Lower leg skin (tissue), 3 donors: ENCODE data around the gene FCN2.

Source experiments
- POLR2A ChIP-seq, 2 donors: fragments of 450-650 bp; IDR thresholded peaks; one replicate each; pipeline ENCODE4 v1.6.1; 2016 to 2017; ENCODE audit warnings: antibody characterized with exemption in 2 of 2, mild to moderate bottlenecking in 1 of 2, moderate library complexity in 1 of 2
- TF ChIP-seq, protein P1 (sequence below), 3 donors: fragments of 450-650 bp; IDR thresholded peaks; one replicate each; pipeline ENCODE4 v1.5.1; 2016; ENCODE audit warnings: antibody characterized with exemption in 3 of 3, mild to moderate bottlenecking in 3 of 3, moderate library complexity in 2 of 3

DNA sequence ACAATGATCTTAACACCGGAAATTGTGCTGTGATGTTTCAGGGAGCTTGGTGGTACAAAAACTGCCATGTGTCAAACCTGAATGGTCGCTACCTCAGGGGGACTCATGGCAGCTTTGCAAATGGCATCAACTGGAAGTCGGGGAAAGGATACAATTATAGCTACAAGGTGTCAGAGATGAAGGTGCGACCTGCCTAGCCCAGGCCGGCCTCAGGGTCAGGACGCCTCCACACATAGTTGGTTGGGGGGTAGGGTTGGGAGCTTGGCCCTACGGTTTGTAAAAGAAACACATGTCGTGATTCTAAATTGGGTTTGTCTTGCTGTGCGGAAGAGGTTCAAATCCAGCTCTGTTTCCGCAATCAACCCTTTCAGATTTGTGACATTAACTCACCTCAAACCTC, 6.6 kb downstream of the FCN2 start:
- TF ChIP-seq, protein P1, sequence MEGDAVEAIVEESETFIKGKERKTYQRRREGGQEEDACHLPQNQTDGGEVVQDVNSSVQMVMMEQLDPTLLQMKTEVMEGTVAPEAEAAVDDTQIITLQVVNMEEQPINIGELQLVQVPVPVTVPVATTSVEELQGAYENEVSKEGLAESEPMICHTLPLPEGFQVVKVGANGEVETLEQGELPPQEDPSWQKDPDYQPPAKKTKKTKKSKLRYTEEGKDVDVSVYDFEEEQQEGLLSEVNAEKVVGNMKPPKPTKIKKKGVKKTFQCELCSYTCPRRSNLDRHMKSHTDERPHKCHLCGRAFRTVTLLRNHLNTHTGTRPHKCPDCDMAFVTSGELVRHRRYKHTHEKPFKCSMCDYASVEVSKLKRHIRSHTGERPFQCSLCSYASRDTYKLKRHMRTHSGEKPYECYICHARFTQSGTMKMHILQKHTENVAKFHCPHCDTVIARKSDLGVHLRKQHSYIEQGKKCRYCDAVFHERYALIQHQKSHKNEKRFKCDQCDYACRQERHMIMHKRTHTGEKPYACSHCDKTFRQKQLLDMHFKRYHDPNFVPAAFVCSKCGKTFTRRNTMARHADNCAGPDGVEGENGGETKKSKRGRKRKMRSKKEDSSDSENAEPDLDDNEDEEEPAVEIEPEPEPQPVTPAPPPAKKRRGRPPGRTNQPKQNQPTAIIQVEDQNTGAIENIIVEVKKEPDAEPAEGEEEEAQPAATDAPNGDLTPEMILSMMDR (IDR thresholded peaks at IDR 0.05) = no peak
- no peak for TF ChIP-seq POLR2A (IDR thresholded peaks at IDR 0.05)
